ENCODE results near the gene F8.
A peak's percentile ranks its signal among the peaks of the same experiment; 100 is the strongest.

Gene F8

GRCh38 chrX:155071694-155072280, 49.3 kb upstream of the F8 start:
- H3K4me3 ChIP-seq (ENCODE audit: low read depth, low read length), result peak overlapping the region; percentile 72
- POLR2A ChIA-PET, result interaction anchor here (1.8 kb wide), 1 partner anchor 45 kb away, joined by 4 read pairs; the partner anchor contains the start of gene FUNDC2
- no peaks in the 10 kb centered on the region for H3K4me1 ChIP-seq (ENCODE audit: control insufficient read depth, insufficient read depth, low read length)
- CTCF ChIA-PET, result interaction anchor here (0.6 to 1.8 kb wide), 3 partner anchors 14 to 154 kb away, joined by 3 to 5 read pairs (median 5); no protein-coding TSS in a partner anchor
- H3K27ac ChIP-seq (ENCODE audit: extremely low read depth, low read depth, low read length), result peak overlapping the region; percentile 81
- no peaks in the 10 kb centered on the region for H3K9me3 ChIP-seq (ENCODE audit: control insufficient read depth, insufficient read depth, low read depth, low read length)
- H3K36me3 ChIP-seq (ENCODE audit: control insufficient read depth in 2 of 2, insufficient read depth in 1 of 2, low read length in 2 of 2), result peaks cover 4 to 32% of the 10 kb centered on the region in 2 experiments; a peak in 2 of 3 replicates
- TF ChIP-seq ZNF792 (tag by site-specific recombination; IDR thresholded peaks at IDR 0.05) (no peak), ZNF114 (tag by site-specific recombination; IDR thresholded peaks at IDR 0.05) (no peak), ZBTB20 (tag by site-specific recombination; IDR thresholded peaks at IDR 0.05) (peak; percentile 32; the same call in 1 of the 2 replicates), ZNF335 (tag by site-specific recombination; conservative IDR thresholded peaks at IDR 0.05) (peak; percentile 38), ZBTB7A (tag by site-specific recombination; IDR thresholded peaks at IDR 0.05; ENCODE audit: low read depth) (no peak), ZNF692 (tag by site-specific recombination; IDR thresholded peaks at IDR 0.05) (0 out of 2 replicates have a peak, but pooled peaks have one; percentile 6), ZFP3 (tag by site-specific recombination; IDR thresholded peaks at IDR 0.05; ENCODE audit: low read depth) (no peak), ZNF148 (tag by site-specific recombination; IDR thresholded peaks at IDR 0.05; ENCODE audit: borderline replicate concordance) (no peak), ZNF19 (tag by site-specific recombination; IDR thresholded peaks at IDR 0.05; ENCODE audit: low read depth) (no peak), SCRT1 (tag by site-specific recombination; IDR thresholded peaks at IDR 0.05; ENCODE audit: borderline replicate concordance) (no peak), INSM2 (tag by site-specific recombination; IDR thresholded peaks at IDR 0.05) (no peak), ZEB2 (tag by site-specific recombination; IDR thresholded peaks at IDR 0.05) (0 out of 2 replicates have a peak, but pooled peaks have one; percentile 11), ZNF169 (tag by site-specific recombination; IDR thresholded peaks at IDR 0.05) (no peak), SP7 (tag by site-specific recombination; IDR thresholded peaks at IDR 0.05) (peak; percentile 3; the same call in 1 of the 2 replicates), ZNF558 (tag by site-specific recombination; IDR thresholded peaks at IDR 0.05) (0 out of 2 replicates have a peak, but pooled peaks have one; percentile 8), ZBTB8A (tag by site-specific recombination; IDR thresholded peaks at IDR 0.05) (peak; percentile 7), ZNF2 (tag by site-specific recombination; IDR thresholded peaks at IDR 0.05) (0 out of 2 replicates have a peak, but pooled peaks have one; percentile 7), GLI4 (tag by site-specific recombination; IDR thresholded peaks at IDR 0.05) (no peak), PRDM10 (tag by site-specific recombination; IDR thresholded peaks at IDR 0.05) (0 out of 2 replicates have a peak, but pooled peaks have one; percentile 1), ZNF701 (tag by site-specific recombination; IDR thresholded peaks at IDR 0.05) (no peak), IKZF3 (tag by site-specific recombination; IDR thresholded peaks at IDR 0.05) (no peak), ZFP69B (tag by site-specific recombination; IDR thresholded peaks at IDR 0.05) (peak; percentile 2; the same call in 1 of the 2 replicates), ZNF146 (tag by site-specific recombination; IDR thresholded peaks at IDR 0.05) (peak; percentile 2; the same call in 1 of the 2 replicates), YY1 (tag by site-specific recombination; IDR thresholded peaks at IDR 0.05) (no peak), ZFP41 (tag by site-specific recombination; IDR thresholded peaks at IDR 0.05; ENCODE audit: borderline replicate concordance) (no peak), ZIC2 (tag by site-specific recombination; IDR thresholded peaks at IDR 0.05) (0 out of 2 replicates have a peak, but pooled peaks have one; percentile 31), ZNF221 (tag by site-specific recombination; IDR thresholded peaks at IDR 0.05; ENCODE audit: borderline replicate concordance) (no peak)
- TF ChIP-seq, protein P1, sequence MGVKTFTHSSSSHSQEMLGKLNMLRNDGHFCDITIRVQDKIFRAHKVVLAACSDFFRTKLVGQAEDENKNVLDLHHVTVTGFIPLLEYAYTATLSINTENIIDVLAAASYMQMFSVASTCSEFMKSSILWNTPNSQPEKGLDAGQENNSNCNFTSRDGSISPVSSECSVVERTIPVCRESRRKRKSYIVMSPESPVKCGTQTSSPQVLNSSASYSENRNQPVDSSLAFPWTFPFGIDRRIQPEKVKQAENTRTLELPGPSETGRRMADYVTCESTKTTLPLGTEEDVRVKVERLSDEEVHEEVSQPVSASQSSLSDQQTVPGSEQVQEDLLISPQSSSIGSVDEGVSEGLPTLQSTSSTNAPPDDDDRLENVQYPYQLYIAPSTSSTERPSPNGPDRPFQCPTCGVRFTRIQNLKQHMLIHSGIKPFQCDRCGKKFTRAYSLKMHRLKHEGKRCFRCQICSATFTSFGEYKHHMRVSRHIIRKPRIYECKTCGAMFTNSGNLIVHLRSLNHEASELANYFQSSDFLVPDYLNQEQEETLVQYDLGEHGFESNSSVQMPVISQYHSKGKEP (tag by site-specific recombination; IDR thresholded peaks at IDR 0.05), result no peak

Measured in HEK293 (cell line).